ENCODE measurements around the gene TLR10.

Gene TLR10

GRCh38 chr4:38764277-38764676 is 18.5 kb downstream of the TLR10 start:
- no peak for DNase-seq (ENCODE audit: low read depth)

GRCh38 chr4:38762560-38762959 is 20.2 kb downstream of the TLR10 start:
- DNase-seq (ENCODE audit: low read depth) = no peak

GRCh38 chr4:38759790-38760122 is 23.0 kb downstream of the TLR10 start:
- DNase-seq (ENCODE audit: low read depth) = no peak

- peak; percentile 7 for DNase-seq (ENCODE audit: low read depth)
These were observed 23.5 kb downstream of the TLR10 start for GRCh38 chr4:38759113-38759789.

- no peak for DNase-seq (ENCODE audit: low read depth)
These were observed 24.7 kb downstream of the TLR10 start for GRCh38 chr4:38757945-38758600.

- DNase-seq (ENCODE audit: low read depth) = no peak
These were observed 29.6 kb downstream of the TLR10 start for GRCh38 chr4:38752941-38753806.

GRCh38 chr4:38752372-38752940 is 30.3 kb downstream of the TLR10 start:
- no peak for DNase-seq (ENCODE audit: low read depth)

GRCh38 chr4:38751341-38752010 is 31.3 kb downstream of the TLR10 start:
- DNase-seq (ENCODE audit: low read depth) = no peak

- DNase-seq (ENCODE audit: low read depth) = no peak
These were observed 33.5 kb downstream of the TLR10 start for GRCh38 chr4:38749336-38749735.

- DNase-seq (ENCODE audit: low read depth) = no peak
These were observed 35.2 kb downstream of the TLR10 start for GRCh38 chr4:38747629-38748028.

GRCh38 chr4:38745881-38746280 is 36.9 kb downstream of the TLR10 start:
- no peak for DNase-seq (ENCODE audit: low read depth)

GRCh38 chr4:38743866-38744265 is 38.9 kb downstream of the TLR10 start:
- no peak for DNase-seq (ENCODE audit: low read depth)

- no peak for DNase-seq (ENCODE audit: low read depth)
These were observed 42.5 kb downstream of the TLR10 start for GRCh38 chr4:38740303-38740702.

- no peak for DNase-seq (ENCODE audit: low read depth)
These were observed 43.6 kb downstream of the TLR10 start for GRCh38 chr4:38738940-38739803.

- no peak for DNase-seq (ENCODE audit: low read depth)
These were observed 46.9 kb downstream of the TLR10 start for GRCh38 chr4:38735870-38736269.

GRCh38 chr4:38734911-38735310 is 47.9 kb downstream of the TLR10 start:
- no peak for DNase-seq (ENCODE audit: low read depth)

GRCh38 chr4:38734446-38734845 is 48.3 kb downstream of the TLR10 start:
- no peak for DNase-seq (ENCODE audit: low read depth)

GRCh38 chr4:38733663-38734062 is 49.1 kb downstream of the TLR10 start:
- DNase-seq (ENCODE audit: low read depth) = no peak

GRCh38 chr4:38730830-38731646 is 51.8 kb downstream of the TLR10 start:
- peak; percentile 81 for DNase-seq (ENCODE audit: low read depth)

GRCh38 chr4:38730493-38730829 is 52.3 kb downstream of the TLR10 start:
- DNase-seq (ENCODE audit: low read depth) = no peak

Measured in stimulated activated CD8-positive, alpha-beta memory T cell treated with anti-CD3 and anti-CD28 coated beads, Interleukin-15, amount 100 ng/mL, for 24 hours (primary cell).